ENCODE measurements around the gene XPO6.

XPO6 gene

GRCh38 chr16:28064706-28065249 is 147.0 kb downstream of the XPO6 start:
- no peak overlapping the region for H3K9ac ChIP-seq
- no peak overlapping the region for H2AFZ ChIP-seq (ENCODE audit: low read depth)
- H4K20me1 ChIP-seq (ENCODE audit: insufficient read depth), result no peaks in the 10 kb centered on the region
- TF ChIP-seq, protein P1, sequence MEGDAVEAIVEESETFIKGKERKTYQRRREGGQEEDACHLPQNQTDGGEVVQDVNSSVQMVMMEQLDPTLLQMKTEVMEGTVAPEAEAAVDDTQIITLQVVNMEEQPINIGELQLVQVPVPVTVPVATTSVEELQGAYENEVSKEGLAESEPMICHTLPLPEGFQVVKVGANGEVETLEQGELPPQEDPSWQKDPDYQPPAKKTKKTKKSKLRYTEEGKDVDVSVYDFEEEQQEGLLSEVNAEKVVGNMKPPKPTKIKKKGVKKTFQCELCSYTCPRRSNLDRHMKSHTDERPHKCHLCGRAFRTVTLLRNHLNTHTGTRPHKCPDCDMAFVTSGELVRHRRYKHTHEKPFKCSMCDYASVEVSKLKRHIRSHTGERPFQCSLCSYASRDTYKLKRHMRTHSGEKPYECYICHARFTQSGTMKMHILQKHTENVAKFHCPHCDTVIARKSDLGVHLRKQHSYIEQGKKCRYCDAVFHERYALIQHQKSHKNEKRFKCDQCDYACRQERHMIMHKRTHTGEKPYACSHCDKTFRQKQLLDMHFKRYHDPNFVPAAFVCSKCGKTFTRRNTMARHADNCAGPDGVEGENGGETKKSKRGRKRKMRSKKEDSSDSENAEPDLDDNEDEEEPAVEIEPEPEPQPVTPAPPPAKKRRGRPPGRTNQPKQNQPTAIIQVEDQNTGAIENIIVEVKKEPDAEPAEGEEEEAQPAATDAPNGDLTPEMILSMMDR (conservative IDR thresholded peaks at IDR 0.05; ENCODE audit: low read depth, low read length), result no peak
- no peaks in the 10 kb centered on the region for H3K4me1 ChIP-seq (ENCODE audit: low read depth, poor library complexity, severe bottlenecking)
- H3K36me3 ChIP-seq (ENCODE audit: insufficient read depth), result no peaks in the 10 kb centered on the region
- no peaks in the 10 kb centered on the region for H3K79me2 ChIP-seq (ENCODE audit: insufficient read depth, low read depth)
- H3K4me2 ChIP-seq, result no peak overlapping the region
- H3K4me3 ChIP-seq (IDR thresholded peaks at IDR 0.05; ENCODE audit: insufficient read depth, low read depth, low read length), result no peak overlapping the region
- no peak overlapping the region for H3K27ac ChIP-seq
- peaks cover 19% of the 10 kb centered on the region for H3K27me3 ChIP-seq (ENCODE audit: insufficient read depth, low read depth)

DNA sequence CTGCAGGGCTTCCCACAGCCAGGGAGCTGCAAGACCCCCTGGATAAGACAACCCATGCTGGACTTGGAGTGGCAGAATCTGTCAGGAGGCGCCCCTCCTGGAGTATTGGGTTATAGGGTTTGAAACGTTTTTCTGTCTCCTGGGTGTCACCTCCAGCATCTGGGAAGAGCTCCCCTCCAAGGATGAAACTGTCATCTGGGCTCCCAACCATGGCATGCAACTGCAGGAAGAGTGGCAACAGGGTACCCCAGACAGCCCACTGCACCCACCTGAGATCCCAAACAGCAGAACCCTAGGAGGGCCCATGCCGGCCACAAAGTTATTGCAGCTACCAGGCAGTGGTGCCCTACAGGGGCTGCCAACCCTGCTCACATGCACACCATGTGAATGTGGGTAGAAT is 147.6 kb downstream of the XPO6 start:
- H3K27me3 ChIP-seq (ENCODE audit: insufficient read depth, low read depth), result peaks cover 20% of the 10 kb centered on the region
- H3K4me3 ChIP-seq (IDR thresholded peaks at IDR 0.05; ENCODE audit: insufficient read depth, low read depth, low read length), result no peak overlapping the region
- H3K4me1 ChIP-seq (ENCODE audit: low read depth, poor library complexity, severe bottlenecking), result no peaks in the 10 kb centered on the region
- no peaks in the 10 kb centered on the region for H3K79me2 ChIP-seq (ENCODE audit: insufficient read depth, low read depth)
- H3K27ac ChIP-seq, result no peak overlapping the region
- H3K36me3 ChIP-seq (ENCODE audit: insufficient read depth), result no peaks in the 10 kb centered on the region
- no peak overlapping the region for H3K9ac ChIP-seq
- no peaks in the 10 kb centered on the region for H4K20me1 ChIP-seq (ENCODE audit: insufficient read depth)
- H3K4me2 ChIP-seq, result no peak overlapping the region
- no peak overlapping the region for H2AFZ ChIP-seq (ENCODE audit: low read depth)
- TF ChIP-seq, protein P1 (conservative IDR thresholded peaks at IDR 0.05; ENCODE audit: low read depth, low read length), result no peak

DNA sequence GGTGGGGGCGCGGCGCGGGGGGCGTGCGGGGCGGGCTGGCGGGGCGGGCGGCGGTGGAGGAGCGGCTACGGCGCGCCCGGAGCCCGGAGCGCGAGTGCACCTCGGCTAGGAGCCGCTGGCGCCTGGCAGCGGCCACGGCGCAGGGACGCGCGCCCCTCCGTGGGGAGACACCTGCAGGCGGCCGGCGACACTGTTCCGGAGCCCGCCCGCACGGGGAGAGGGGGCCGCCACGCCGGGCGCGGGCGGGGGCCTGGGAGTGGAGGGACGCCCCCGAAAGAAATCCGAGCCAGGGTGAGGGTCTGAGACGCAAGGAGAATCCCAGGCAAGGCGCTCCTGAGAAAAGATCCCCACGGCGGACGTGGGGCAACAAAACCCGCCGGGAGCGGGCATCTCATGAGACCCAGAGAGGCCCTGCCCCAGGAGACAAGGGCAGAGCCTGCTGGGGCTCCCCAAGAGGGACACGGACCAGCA is 148.1 kb downstream of the XPO6 start, which contains the start of gene GSG1L:
TSS of gene GSG1L (minus strand) at position 124 of the 471 bp plus-strand sequence. CDS start 290 bp downstream, outside the sequence.
- Histone ChIP-seq H3K4me1 (ENCODE audit: low read depth, poor library complexity, severe bottlenecking) (no peaks in the 10 kb centered on the region), H3K9ac (no peak within 1 kb of the TSS), H3K4me3 (IDR thresholded peaks at IDR 0.05; ENCODE audit: insufficient read depth, low read depth, low read length) (no peak within 1 kb of the TSS), H3K4me2 (no peak within 1 kb of the TSS), H2AFZ (ENCODE audit: low read depth) (no peak within 1 kb of the TSS), H3K27me3 (ENCODE audit: insufficient read depth, low read depth) (peaks cover 20% of the 10 kb centered on the region), H3K79me2 (ENCODE audit: insufficient read depth, low read depth) (no peaks in the 10 kb centered on the region), H3K27ac (no peak within 1 kb of the TSS), H3K36me3 (ENCODE audit: insufficient read depth) (no peaks in the 10 kb centered on the region), H4K20me1 (ENCODE audit: insufficient read depth) (no peaks in the 10 kb centered on the region)
- TF ChIP-seq, protein P1 (conservative IDR thresholded peaks at IDR 0.05; ENCODE audit: low read depth, low read length), result no peak

GRCh38 chr16:28062847-28063521 is 148.8 kb downstream of the XPO6 start:
- Histone ChIP-seq H3K9ac (no peak overlapping the region), H3K27me3 (ENCODE audit: insufficient read depth, low read depth) (peaks cover 23% of the 10 kb centered on the region)

More at GRCh38 chr16:28062847-28063521, 148.8 kb downstream of the XPO6 start:
- no peaks in the 10 kb centered on the region for H3K79me2 ChIP-seq (ENCODE audit: insufficient read depth, low read depth)
- H3K27ac ChIP-seq, result no peak overlapping the region
- H4K20me1 ChIP-seq (ENCODE audit: insufficient read depth), result no peaks in the 10 kb centered on the region
- no peaks in the 10 kb centered on the region for H3K36me3 ChIP-seq (ENCODE audit: insufficient read depth)
- no peak overlapping the region for H3K4me2 ChIP-seq
- no peak overlapping the region for H2AFZ ChIP-seq (ENCODE audit: low read depth)
- TF ChIP-seq, protein P1 (conservative IDR thresholded peaks at IDR 0.05; ENCODE audit: low read depth, low read length), result no peak
- no peak overlapping the region for H3K4me3 ChIP-seq (IDR thresholded peaks at IDR 0.05; ENCODE audit: insufficient read depth, low read depth, low read length)
- no peaks in the 10 kb centered on the region for H3K4me1 ChIP-seq (ENCODE audit: low read depth, poor library complexity, severe bottlenecking)
